RWPE2 (cell line): Measurements from ENCODE around the gene DDAH1.
A peak's percentile ranks its signal among the peaks of the same experiment; 100 is the strongest.

ENCODE experiments used
- ATAC-seq: fragments of 200-7000 bp; cut with Tn5 transposase; 3 replicates; pipeline ENCODE4 v1.9.1; 2021; ENCODE audit warnings: low read depth
- DNase-seq: peaks from one replicate; pipeline ENCODE4 v3.0.0-alpha.2; 2020; ENCODE audit warnings: low spot score
- H3K27ac ChIP-seq: fragments of 450-650 bp; 2 replicates; pipeline ENCODE4 v1.5.1; 2017; ENCODE audit warnings: mild to moderate bottlenecking; ENCODE audit not compliant: poor library complexity, severe bottlenecking
- H3K27me3 ChIP-seq: fragments of 250-450 bp; sonication (Bioruptor Pico); 2 replicates; pipeline ENCODE4 v1.5.1; 2021; ENCODE audit warnings: mild to moderate bottlenecking, moderate library complexity; ENCODE audit not compliant: insufficient read depth, poor library complexity, severe bottlenecking
- H3K36me3 ChIP-seq: fragments of 250-450 bp; sonication (Bioruptor Pico); 2 replicates; pipeline ENCODE4 v1.5.1; 2020; ENCODE audit warnings: low read depth, mild to moderate bottlenecking, moderate library complexity
- H3K4me1 ChIP-seq: fragments of 250-450 bp; sonication (Bioruptor Pico); 2 replicates; pipeline ENCODE4 v1.5.1; 2021; ENCODE audit warnings: mild to moderate bottlenecking, moderate library complexity; ENCODE audit not compliant: insufficient read depth, poor library complexity, severe bottlenecking
- H3K4me3 ChIP-seq: fragments of 250-450 bp; sonication (Bioruptor Pico); 2 replicates; pipeline ENCODE4 v1.5.1; 2021; ENCODE audit warnings: mild to moderate bottlenecking, moderate library complexity; ENCODE audit not compliant: severe bottlenecking
- H3K9me3 ChIP-seq: fragments of 250-450 bp; sonication (Bioruptor Pico); 2 replicates; pipeline ENCODE4 v1.5.1; 2021; ENCODE audit warnings: mild to moderate bottlenecking, moderate library complexity; ENCODE audit not compliant: severe bottlenecking
- CTCF ChIP-seq: fragments of 450-650 bp; IDR thresholded peaks from one replicate; pipeline ENCODE4 v1.5.1; 2017; ENCODE audit warnings: mild to moderate bottlenecking, moderate library complexity; ENCODE audit not compliant: poor library complexity, severe bottlenecking

Gene DDAH1

GRCh38 chr1:85320371-85321131 is 144.4 kb downstream of the DDAH1 start:
- TF ChIP-seq CTCF = no peak
- Histone ChIP-seq H3K27me3 (no peaks in the 10 kb centered on the region), H3K36me3 (no peaks in the 10 kb centered on the region), H3K27ac (peak overlapping the region; percentile 97), H3K9me3 (no peaks in the 10 kb centered on the region), H3K4me3 (no peak overlapping the region), H3K4me1 (peaks cover 53% of the 10 kb centered on the region)
- ATAC-seq = peak; percentile 75
- no peak for DNase-seq

DNA sequence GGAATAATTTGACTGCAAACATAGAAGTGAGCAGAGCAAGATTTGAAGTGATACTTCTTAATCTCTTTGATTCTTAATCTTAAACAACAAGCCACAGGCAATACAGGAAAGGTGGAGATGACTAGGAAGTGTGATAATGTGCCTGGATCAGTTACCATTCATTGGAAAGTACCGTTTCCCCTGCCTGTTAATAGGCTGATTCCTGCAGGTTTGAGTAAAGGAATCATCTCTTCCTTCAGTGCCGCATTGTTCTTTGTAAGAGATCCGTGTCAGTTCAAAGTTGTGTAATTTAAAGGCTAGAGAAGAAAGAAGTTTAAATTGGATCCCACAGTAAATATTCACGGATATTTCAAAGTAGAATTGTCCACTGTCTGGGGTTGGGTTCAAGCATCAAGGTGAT is 145.0 kb downstream of the DDAH1 start:
- H3K27ac ChIP-seq = peak overlapping the region; percentile 97
- DNase-seq (no peak), ATAC-seq (peak; percentile 35; the same call in 2 of the 3 replicates)
- H3K27me3 ChIP-seq = no peaks in the 10 kb centered on the region
- peaks cover 59% of the 10 kb centered on the region for H3K4me1 ChIP-seq
- no peak for TF ChIP-seq CTCF
- H3K36me3 ChIP-seq = no peaks in the 10 kb centered on the region
- no peaks in the 10 kb centered on the region for H3K9me3 ChIP-seq
- H3K4me3 ChIP-seq = no peak overlapping the region

DNA sequence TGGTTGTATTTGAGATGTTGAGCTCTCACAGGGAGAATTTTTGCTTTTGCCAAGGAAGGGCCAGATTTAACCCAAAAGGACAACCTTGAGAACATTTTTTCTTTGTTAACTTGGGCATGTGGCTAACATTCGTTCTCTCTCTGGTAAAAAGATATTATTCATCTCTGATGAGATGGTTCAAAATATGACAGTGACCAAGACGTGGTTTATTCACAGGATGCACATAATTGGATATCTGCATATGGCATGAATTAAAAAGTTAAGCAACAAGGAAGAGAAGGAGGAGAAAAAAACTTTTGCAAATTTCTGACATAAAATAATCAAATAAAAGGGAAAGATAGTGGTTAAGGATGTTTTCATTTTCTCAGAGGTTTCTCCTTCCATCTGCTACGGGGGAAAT is 145.5 kb downstream of the DDAH1 start:
- H3K4me1 ChIP-seq = peaks cover 62% of the 10 kb centered on the region
- no peak for TF ChIP-seq CTCF
- H3K9me3 ChIP-seq = no peaks in the 10 kb centered on the region
- H3K4me3 ChIP-seq = no peak overlapping the region
- no peaks in the 10 kb centered on the region for H3K27me3 ChIP-seq
- peak overlapping the region; percentile 97 for H3K27ac ChIP-seq
- no peak for ATAC-seq
- H3K36me3 ChIP-seq = no peaks in the 10 kb centered on the region
- DNase-seq = no peak

GRCh38 chr1:85318217-85318616 is 146.7 kb downstream of the DDAH1 start:
- Histone ChIP-seq H3K36me3 (no peaks in the 10 kb centered on the region), H3K4me3 (no peak overlapping the region), H3K27me3 (no peaks in the 10 kb centered on the region), H3K27ac (peak overlapping the region; percentile 97), H3K9me3 (no peaks in the 10 kb centered on the region), H3K4me1 (peaks cover 75% of the 10 kb centered on the region)
- no peak for TF ChIP-seq CTCF
- ATAC-seq = no peak
- no peak for DNase-seq

DNA sequence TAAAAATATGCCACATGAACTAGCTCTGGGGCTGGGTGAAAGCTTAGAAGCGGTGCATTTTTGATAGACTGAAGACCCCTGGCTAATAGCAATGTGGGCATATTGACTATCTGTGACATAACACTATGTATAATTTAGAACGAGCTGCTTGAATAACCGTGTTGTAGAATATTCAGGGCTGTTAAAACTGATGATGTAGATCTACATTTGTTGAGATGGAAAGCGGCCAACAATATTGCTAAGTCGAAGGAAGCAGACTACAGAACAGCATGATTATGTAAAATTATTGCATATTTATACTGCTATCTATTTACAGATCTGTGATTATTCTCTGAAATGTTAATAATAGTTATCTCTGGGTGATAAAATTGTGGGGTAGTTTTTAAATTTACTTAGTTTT is 147.4 kb downstream of the DDAH1 start:
- DNase-seq (no peak), ATAC-seq (no peak)
- no peak overlapping the region for H3K4me3 ChIP-seq
- H3K36me3 ChIP-seq = no peaks in the 10 kb centered on the region
- no peaks in the 10 kb centered on the region for H3K27me3 ChIP-seq
- H3K27ac ChIP-seq = peak overlapping the region; percentile 97
- TF ChIP-seq CTCF = no peak
- H3K9me3 ChIP-seq = no peaks in the 10 kb centered on the region
- peaks cover 71% of the 10 kb centered on the region for H3K4me1 ChIP-seq
